Uterus (tissue), 4 donors: ENCODE measurements around the gene MED1. TPM values are rescaled to one million over a fixed set of nuclear protein-coding genes. Genes with fewer than 3 reads are reported as not detected.
A peak's percentile ranks its signal among the peaks of the same experiment; 100 is the strongest.
"Not testable (repeated sequence)": the region's sequence is repeated elsewhere in the genome, so short reads cannot be mapped to it uniquely, and the experiment has no call there.

Experiments used
- DNase-seq, 2 donors: peaks; one replicate each; pipeline ENCODE4 v3.0.0-alpha.2; 2019 to 2020
- H3K27ac ChIP-seq, 2 donors: fragments of 200-600 bp; sonication (generic); 1 replicate in 1 of 2; 2 replicates in 1 of 2; pipeline ENCODE4 v1.5.1; 2016 to 2018
- H3K27me3 ChIP-seq, 2 donors: fragments of 200-600 bp; sonication (generic); one replicate each; pipeline ENCODE4 v1.5.1; 2018 to 2019; ENCODE audit warnings: control low read depth in 1 of 2
- H3K36me3 ChIP-seq, 2 donors: fragments of 200-600 bp; sonication (generic); one replicate each; pipeline ENCODE4 v1.5.1; 2019; ENCODE audit warnings: control low read depth in 1 of 2
- H3K4me1 ChIP-seq, 2 donors: fragments of 200-600 bp; sonication (generic); one replicate each; pipeline ENCODE4 v1.5.1; 2018 to 2019; ENCODE audit warnings: control low read depth in 1 of 2
- H3K4me3 ChIP-seq, 2 donors: fragments of 200-600 bp; sonication (generic); 1 replicate in 1 of 2; 2 replicates in 1 of 2; pipeline ENCODE4 v1.5.1; 2018 to 2019; ENCODE audit warnings: mild to moderate bottlenecking in 1 of 2
- H3K9me3 ChIP-seq, 2 donors: fragments of 200-600 bp; sonication (generic); one replicate each; pipeline ENCODE4 v1.5.1; 2019; ENCODE audit warnings: control low read depth in 1 of 2
- CTCF ChIP-seq, 4 experiments: fragments of 200-600 bp in 2 of 4; fragments of 450-650 bp in 2 of 4; sonication (generic) in 2 of 4; IDR thresholded peaks; one replicate each; pipeline ENCODE4 v1.5.1; 2016 to 2019; ENCODE audit warnings: antibody characterized with exemption in 4 of 4, mild to moderate bottlenecking in 2 of 4, moderate library complexity in 1 of 4
- POLR2A ChIP-seq, 2 donors: fragments of 450-650 bp; IDR thresholded peaks; one replicate each; pipeline ENCODE4 v1.6.1; 2016; ENCODE audit warnings: antibody characterized with exemption in 2 of 2, mild to moderate bottlenecking in 1 of 2, moderate library complexity in 1 of 2
- intact Hi-C: fragments of 100-400 bp; cut with DNase I; formaldehyde crosslinking; loops from one replicate; pipeline ENCODE4 v1.15.1; 2023; ENCODE audit warnings: low total_unique reads
- total RNA-seq, 4 donors: library from RNA; depleted of rRNA in 3 of 4; stranded (reverse); fragments of >200 nt in 3 of 4; gene quantifications; one replicate each; pipeline versions ENCODE4 v1.1.0 to v1.2.4, GENCODE V29; 2014 to 2023
- donor health status: DM: yes; HTN: yes; CAD: no.

Gene MED1
- total RNA-seq, 4 donors from 2014 or later: 19.7 to 49.6 (median 25.9) TPM

GRCh38 chr17:39450051-39450450 lies 1.0 kb downstream of the MED1 start:
- no peak for DNase-seq
- Histone ChIP-seq H3K27ac (no peak overlapping the region), H3K4me1 (no peaks in the 10 kb centered on the region), H3K27me3 (no peaks in the 10 kb centered on the region), H3K36me3 (no peaks in the 10 kb centered on the region), H3K4me3 (peak overlapping the region in 1 of 2 donors; percentile 97), H3K9me3 (no peaks in the 10 kb centered on the region)
- intact Hi-C loops: no loop called here
- TF ChIP-seq CTCF (IDR thresholded peaks at IDR 0.05): no peak
- no peak for TF ChIP-seq POLR2A (IDR thresholded peaks at IDR 0.05)

- H3K36me3 ChIP-seq: no peaks in the 10 kb centered on the region
- no peak overlapping the region for H3K4me3 ChIP-seq
- TF ChIP-seq POLR2A (IDR thresholded peaks at IDR 0.05): no peak
- no peak for TF ChIP-seq CTCF (IDR thresholded peaks at IDR 0.05)
- H3K27me3 ChIP-seq: no peaks in the 10 kb centered on the region
- H3K9me3 ChIP-seq: no peaks in the 10 kb centered on the region
- intact Hi-C loops: no loop called here
- no peak for DNase-seq
- no peak overlapping the region for H3K27ac ChIP-seq
- H3K4me1 ChIP-seq: no peaks in the 10 kb centered on the region
Observed at GRCh38 chr17:39447561-39447960, 3.5 kb downstream of the MED1 start.

- H3K36me3 ChIP-seq: no peaks in the 10 kb centered on the region
Observed at GRCh38 chr17:39443326-39443725, 7.7 kb downstream of the MED1 start.

GRCh38 chr17:39439868-39440267 lies 11.2 kb downstream of the MED1 start:
- H3K27me3 ChIP-seq, H3K4me3 ChIP-seq, H3K36me3 ChIP-seq, H3K9me3 ChIP-seq, intact Hi-C loops, H3K27ac ChIP-seq, DNase-seq, H3K4me1 ChIP-seq: not testable (repeated sequence)

More at GRCh38 chr17:39443326-39443725, 7.7 kb downstream of the MED1 start:
- Histone ChIP-seq H3K27ac (no peak overlapping the region), H3K9me3 (no peaks in the 10 kb centered on the region), H3K4me1 (no peaks in the 10 kb centered on the region), H3K4me3 (no peak overlapping the region), H3K27me3 (no peaks in the 10 kb centered on the region)
- no peak for DNase-seq
- intact Hi-C loops: no loop called here
- TF ChIP-seq CTCF (IDR thresholded peaks at IDR 0.05): no peak
- no peak for TF ChIP-seq POLR2A (IDR thresholded peaks at IDR 0.05)

- no peaks in the 10 kb centered on the region for H3K36me3 ChIP-seq
- intact Hi-C loops: no loop called here
- DNase-seq: no peak
Observed at GRCh38 chr17:39429600-39429999, 21.5 kb downstream of the MED1 start.

More at GRCh38 chr17:39429600-39429999, 21.5 kb downstream of the MED1 start:
- H3K4me3 ChIP-seq: no peak overlapping the region
- no peaks in the 10 kb centered on the region for H3K4me1 ChIP-seq
- H3K27ac ChIP-seq: no peak overlapping the region
- H3K9me3 ChIP-seq: no peaks in the 10 kb centered on the region
- no peak for TF ChIP-seq POLR2A (IDR thresholded peaks at IDR 0.05)
- no peak for TF ChIP-seq CTCF (IDR thresholded peaks at IDR 0.05)
- no peaks in the 10 kb centered on the region for H3K27me3 ChIP-seq
